Medulla oblongata (tissue), 1 donor: ENCODE data around the gene MTMR4.
"Not testable (repeated sequence)": the region's sequence is repeated elsewhere in the genome, so short reads cannot be mapped to it uniquely, and the experiment has no call there.

Experiments
- DNase-seq: peaks from one replicate; pipeline ENCODE4 v3.0.0-alpha.2; 2015; ENCODE audit errors: extremely low spot score

MTMR4 gene

DNA sequence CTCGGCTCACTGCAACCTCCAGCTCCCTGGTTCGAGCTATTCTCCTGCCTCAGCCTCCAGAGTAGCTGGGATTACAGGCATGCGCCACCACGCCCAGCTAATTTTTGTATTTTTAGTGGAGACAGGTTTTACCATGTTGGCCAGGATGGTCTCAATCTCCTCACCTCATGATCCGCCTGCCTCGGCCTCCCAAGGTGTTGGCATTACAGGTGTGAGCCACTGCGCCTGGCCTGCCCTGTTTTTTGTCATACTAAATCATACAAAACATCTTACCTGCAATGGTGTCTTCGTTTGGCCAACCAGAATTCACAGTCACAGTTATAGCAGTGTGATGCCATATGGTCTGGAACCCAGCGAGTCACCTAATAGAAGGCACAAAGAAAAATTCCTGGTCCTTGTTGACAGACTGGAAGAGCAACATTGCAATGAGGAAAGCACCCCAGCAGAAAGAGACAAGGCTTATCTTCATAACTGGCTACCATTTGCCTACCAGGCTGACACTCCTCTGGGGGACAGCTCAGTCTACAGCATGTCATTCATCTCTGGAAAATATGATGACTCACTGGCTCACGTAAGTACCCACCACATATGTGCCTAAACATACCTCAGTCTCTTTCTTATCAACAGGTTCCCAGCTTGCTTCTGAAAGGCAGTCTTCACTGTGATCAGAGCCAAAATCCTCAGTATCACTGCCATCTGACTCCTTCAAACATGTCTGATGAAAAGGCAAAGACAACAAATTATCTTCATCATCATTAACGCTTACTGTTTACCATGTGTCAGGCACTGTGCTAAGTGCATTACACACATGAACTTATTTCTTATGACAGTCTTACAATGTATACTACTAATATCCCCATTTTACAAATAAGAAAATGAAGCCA is 22.0 kb downstream of the MTMR4 start:
- no peak for DNase-seq

DNA sequence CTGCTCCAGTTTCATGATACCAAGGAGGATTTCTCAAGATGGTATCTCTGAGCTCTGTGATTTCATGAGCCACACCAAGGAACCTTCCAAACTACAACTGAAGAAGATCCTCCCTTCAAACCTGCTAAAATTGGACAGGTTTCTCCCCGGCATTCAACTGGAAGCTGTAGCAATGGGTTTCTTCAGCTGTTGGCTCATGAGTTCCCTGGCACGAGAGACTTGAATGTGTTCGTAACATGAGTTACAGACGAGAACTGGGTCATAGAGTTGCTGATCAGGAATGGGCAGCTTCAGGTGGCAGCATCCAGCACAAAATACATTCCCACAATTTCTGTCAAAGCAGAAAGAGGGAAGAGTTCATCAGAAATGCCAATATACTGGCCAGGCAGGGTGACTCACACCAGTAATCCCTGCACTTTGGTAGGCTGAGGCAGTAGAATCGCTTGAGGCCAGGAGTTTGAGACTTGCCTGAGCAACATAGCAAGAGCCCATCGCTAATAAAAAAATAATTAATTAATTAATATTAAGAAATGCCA is 22.9 kb downstream of the MTMR4 start:
- DNase-seq, result no peak

DNA sequence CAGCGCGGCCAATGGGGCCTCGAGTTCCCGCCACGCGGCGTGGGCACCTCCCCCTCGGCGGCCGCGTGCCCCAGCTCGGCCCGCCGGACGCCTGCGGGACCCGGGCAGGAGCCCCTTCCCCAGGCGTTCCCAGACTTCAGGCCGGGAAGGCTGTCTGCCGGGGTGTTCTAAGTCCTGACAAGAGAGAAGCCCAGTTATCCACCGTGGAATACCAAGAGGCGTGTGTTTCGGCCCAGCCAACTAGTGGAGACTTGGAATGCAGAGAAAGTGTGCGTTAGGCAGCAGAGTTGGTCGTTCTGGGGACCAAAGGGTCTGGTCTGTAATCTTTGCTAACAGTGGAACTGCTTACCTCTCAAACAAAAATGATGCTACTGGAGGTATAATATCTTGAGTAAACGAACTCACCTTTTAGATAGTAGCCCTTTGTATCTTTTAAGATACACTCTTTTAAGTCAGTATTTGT is 26.0 kb downstream of the MTMR4 start:
- DNase-seq, result no peak

DNA sequence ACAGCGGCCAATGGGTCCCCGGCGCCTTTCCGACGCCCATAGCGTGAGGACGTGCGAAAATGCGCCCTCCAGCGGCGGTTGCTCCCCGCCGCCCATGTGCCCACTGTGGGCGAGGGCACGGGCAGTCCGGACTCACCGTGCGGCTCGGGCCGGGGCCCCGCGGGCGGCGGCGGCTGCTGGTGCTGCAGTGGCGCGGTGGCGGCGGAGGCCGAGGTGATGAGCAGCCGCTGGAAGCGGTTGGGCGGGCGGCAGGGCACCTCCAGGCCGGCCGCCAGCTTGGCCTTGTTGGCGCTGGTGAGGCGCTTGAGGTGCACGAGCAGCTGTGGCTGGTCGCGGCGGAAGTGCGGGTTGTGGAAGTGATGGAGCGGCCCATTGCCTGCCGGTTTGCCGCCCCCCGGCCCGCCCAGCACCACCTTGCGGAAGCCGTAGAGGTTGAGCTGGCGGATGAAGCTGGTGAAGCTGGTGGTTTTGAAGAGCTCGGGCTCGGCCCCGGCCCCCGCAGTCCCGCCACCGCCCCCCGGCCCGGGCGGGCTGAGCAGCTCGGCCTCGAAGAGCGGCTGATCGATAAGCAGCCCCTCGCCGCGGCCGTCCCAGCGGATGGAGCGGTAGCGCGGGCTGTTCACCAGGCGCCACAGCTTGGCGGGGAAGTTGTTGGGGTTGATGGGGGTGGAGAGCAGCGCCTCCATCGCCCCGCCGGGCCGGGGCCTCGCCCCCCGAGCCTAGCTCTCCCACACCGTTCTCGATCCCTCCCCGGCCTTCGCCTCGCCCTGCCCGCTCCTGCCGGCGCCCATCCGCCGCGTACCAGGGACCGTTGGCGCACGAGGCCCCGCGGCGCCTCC is 26.6 kb downstream of the MTMR4 start, which contains the start of gene HSF5:
Gene HSF5 (minus strand): TSS at position 820 of the 839 bp plus-strand sequence. CDS start 134 bp downstream, at position 686.
- DNase-seq, result no peak

DNA sequence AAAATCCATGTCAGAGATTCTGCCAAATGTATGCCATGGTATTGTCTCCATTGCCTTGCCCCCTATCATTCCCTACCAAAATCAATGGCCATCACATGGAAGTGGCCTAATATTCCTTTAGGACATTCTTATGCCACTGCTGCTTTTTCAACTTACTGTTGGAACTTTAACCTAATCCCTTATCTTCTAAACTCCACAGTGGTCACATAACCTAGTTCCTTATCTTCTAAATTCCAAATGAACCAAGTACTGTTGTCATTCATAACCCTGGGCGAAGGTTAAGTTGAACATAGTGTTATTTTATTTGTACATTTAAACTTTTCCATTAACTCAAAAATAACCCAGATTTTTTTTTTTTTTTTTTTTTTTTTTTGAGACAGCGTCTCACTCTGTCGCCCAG is 29.8 kb downstream of the MTMR4 start:
- no peak for DNase-seq

DNA sequence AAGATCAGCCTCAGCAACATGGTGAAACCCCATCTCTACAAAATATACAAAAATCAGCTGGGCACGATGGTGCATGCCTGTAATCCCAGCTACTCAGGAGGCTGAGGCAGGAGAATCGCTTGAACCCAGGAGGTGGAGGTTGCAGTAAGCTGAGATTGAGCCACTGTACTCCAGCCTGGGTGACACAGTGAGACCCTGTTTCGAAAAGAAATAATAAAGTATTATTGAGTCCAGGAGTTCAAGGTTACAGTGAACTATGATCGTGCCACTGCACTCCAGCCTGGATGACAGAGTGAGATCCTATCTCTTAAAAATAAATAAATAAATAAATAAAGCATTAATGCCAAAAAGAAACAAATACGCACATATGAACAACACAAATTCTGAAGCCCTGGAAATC is 32.6 kb downstream of the MTMR4 start:
- not testable (repeated sequence) for DNase-seq

DNA sequence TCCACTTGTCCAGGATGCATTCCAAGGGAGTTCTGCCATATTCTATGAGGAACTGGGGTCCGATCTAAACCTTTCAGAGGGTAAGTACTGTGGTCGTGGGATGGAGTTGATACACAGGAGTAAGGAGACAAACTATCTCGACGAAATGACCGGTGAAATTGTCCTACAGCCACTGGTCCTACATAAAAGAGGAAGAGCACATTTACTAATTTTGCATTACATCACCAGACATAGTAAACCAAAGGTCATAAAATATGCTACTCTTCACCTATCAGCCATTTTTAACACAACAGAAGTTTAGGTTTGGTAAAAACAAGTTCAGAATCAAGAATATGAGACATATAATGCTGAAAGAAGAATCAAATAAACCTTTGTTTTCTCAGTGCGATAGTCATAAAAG is 34.3 kb downstream of the MTMR4 start:
- DNase-seq, result no peak

DNA sequence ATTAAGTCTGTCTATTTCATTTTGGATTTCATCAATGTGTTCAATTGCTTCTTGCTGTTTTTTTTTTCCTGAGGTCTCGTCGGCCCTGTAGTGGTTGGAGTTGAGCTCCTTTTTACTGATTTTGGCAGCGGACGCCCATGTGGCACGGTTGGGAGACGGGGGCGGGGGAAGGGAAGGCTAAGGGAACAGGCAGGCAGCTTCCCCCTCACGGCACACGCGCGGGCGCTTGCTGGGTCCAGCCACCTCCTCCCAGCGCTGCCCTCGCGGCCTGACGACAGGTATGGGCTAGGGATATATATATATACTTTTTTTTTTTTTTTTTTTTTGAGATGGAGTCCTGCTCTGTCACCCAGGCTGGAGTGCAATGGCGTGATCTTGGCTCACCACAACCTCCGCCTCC is 37.6 kb downstream of the MTMR4 start:
- DNase-seq, result no peak

DNA sequence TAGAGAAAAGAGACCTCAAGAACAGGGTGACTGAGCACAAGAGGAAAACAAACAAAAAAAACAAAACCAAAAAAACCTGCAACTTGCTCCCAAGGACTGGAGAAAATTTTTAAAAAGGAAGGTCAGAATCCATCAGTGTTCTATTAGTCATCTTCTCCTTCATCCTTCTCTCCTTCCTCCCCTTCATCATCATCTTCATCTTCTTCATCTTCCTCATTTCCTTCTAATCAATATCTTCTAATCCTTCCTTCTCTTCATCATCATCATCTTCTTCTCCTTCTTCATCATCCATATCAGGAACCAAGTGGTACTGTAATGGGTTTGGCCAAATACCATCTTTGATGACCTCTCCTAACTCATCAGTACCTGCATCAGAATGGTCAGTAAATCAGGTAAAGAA is 38.5 kb downstream of the MTMR4 start:
- DNase-seq, result no peak

DNA sequence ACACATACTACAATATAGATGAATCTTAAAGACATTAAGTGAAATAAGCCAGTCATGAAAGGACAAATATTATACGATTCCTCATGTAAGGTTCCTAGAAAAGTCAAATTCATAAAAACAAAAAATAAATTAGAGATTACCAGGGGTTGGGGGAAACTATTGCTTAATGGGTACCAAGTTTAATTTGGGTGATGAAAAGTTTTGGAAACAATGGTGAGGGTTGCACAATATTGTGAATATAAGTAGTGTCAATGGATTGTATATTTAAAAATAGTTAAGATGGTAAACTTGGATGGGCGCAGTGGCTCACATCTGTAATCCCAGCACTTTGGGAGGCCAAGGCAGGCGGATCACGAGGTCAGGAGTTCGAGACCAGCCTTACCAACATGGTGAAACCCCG is 44.1 kb downstream of the MTMR4 start:
- DNase-seq, result no peak

DNA sequence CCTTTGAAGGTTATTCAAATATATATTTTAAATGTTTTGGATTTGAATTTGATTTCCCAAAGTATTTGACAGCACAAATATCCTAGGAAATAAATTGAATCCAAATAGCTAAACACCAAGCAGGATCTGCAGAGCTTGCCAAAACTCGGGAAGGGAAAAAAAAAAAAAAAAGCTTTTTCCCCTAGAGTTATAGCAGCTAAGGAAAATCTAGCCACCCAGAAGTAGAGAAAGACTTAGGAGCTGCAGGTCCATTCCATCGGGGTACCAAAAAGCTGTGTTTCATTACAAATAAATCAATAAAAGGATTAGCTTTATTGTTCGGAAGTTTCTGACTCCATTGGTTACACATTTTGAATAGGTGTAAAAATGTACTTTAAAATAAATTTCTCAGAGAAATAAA is 45.5 kb downstream of the MTMR4 start:
- DNase-seq, result no peak

DNA sequence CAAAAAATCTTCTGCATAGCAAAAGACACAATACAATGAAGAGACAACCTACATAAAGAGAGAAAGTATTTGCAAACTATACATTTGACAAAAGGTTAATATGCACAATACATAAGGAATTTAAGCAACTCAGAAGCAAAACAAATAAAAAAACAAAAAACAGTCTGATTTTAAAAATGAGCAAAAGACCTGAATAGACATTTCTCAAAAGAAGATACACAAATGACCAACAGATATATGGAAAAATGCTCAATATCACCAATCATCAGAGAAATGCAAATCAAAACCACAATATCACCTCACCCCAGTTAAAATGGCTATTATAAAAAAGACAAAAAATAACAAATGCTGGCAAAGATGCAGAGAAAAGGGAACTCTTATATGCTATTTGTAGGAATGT is 58.9 kb downstream of the MTMR4 start:
- no peak for DNase-seq

DNA sequence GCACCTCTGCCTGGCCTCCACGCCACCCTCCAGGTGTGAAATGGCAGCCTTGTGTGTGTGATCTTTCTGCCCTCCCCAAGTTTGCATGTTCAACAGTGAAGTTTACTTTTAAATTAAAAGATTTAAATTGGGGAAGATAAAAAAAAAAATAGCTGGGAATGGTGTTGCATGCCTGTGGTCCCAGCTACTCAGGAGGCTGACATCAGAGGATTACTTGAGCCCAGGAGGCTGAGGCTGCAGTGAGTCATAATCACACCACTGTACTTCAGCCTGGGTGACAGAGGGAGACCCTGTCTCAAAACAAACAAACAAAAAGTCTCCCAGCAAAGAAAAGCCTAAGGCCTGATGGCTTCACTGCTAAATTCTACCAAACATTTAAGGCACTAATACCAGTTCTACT is 61.7 kb downstream of the MTMR4 start:
- no peak for DNase-seq

DNA sequence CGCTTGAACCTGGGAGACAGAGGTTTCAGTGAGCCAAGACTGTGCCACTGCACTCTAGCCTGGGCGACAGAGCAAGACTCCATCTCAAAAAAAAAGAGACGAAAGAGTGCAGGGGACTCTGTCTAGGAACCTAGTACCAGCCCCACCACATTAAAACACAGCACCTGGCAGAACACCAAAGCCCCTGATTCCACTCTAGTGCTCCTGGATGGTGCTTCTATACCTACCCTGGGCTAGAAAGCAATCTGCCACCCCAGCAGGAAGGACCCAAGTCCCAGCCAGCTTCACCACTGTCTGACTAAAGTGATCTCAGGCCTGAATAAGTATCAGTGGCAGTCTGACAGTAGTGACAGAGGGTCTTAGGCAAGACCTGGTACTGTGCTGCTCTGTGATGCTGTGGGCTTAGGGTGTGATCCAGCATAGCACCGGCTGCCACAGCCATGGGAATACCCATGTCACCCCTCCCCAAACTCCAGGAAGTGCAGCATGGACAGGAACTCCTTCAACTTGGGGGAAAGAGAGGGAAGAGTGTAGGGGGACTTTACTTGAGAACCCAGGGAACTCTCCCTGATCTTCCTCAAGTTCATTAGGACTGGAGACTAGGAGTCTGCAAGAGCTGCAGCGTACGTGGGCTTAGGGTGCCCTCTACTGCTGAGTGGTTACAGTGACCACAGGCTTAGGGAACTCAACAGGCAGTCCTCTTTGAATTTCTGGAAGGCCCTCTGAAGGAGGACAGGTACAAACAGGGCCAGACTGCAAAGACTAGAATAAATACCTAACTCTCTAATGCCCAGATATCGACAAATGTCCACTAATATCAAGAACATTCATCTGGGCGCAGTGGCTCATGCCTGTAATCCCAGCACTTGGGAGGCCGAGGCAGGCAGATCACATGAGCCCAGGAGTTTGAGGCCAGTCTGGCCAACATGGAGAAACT is 67.1 kb downstream of the MTMR4 start:
- DNase-seq, result peak; percentile 68

DNA sequence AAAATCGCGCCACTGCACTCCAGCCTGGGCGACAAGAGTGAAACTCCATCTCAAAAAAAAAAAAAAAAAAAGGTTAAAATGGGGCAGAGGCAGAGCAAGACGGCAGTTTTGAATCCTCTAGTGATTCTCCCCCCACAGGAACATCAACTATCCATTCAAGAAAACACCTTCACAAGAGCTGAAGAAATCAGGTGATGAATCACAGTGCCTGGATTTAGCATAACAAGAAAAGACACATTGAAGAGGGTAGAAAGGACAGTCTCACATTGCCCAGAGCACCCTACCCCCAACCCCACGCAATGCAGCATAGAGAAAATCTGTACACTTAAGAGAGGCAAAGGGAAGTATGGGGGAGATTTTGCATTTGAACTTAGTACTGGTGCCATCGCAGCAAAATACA is 68.4 kb downstream of the MTMR4 start:
- no peak for DNase-seq
